Neural progenitor cell (in vitro differentiated cells): ENCODE results near the gene PSPH.

Experiments used
- EZH2 ChIP-seq: fragments of 200-600 bp; sonication (generic); IDR thresholded peaks from 2 replicates; pipeline ENCODE4 v1.6.1; 2017; ENCODE audit warnings: antibody characterized with exemption, mild to moderate bottlenecking, moderate library complexity
- TF ChIP-seq, protein P1 (sequence below): fragments of 200-600 bp; sonication (generic); IDR thresholded peaks from 2 replicates; pipeline ENCODE4 v1.5.1; 2017; ENCODE audit warnings: antibody characterized with exemption, mild to moderate bottlenecking

GRCh38 chr7:56026538-56026937, 24.7 kb downstream of the PSPH start:
- TF ChIP-seq, protein P1, sequence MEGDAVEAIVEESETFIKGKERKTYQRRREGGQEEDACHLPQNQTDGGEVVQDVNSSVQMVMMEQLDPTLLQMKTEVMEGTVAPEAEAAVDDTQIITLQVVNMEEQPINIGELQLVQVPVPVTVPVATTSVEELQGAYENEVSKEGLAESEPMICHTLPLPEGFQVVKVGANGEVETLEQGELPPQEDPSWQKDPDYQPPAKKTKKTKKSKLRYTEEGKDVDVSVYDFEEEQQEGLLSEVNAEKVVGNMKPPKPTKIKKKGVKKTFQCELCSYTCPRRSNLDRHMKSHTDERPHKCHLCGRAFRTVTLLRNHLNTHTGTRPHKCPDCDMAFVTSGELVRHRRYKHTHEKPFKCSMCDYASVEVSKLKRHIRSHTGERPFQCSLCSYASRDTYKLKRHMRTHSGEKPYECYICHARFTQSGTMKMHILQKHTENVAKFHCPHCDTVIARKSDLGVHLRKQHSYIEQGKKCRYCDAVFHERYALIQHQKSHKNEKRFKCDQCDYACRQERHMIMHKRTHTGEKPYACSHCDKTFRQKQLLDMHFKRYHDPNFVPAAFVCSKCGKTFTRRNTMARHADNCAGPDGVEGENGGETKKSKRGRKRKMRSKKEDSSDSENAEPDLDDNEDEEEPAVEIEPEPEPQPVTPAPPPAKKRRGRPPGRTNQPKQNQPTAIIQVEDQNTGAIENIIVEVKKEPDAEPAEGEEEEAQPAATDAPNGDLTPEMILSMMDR: no peak
- no peak for TF ChIP-seq EZH2
